ENCODE measurements around the gene TMEM114.

Gene TMEM114

DNA sequence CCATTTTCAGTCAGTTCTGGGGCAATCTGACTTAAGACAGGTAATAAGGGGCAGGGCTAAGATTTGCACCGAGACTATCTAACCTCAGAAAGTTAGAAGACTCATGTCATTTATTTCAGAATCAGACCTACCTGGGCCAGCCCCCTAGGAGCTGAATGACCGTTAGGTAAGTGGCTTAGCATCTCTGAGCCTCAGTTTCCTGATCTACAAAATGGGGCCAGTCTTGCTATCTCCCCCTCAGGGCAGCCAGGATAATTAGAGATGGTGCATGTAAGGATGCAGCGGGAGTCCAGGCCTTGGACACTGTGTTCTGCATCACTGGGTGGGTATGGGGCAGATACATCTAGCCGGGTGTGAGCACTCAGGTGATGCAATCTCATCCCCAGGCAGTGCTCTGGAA is 20.8 kb upstream of the TMEM114 start:
- no peaks in the 10 kb centered on the region for H3K36me3 ChIP-seq (ENCODE audit: insufficient read depth, low read length)
- H3K4me1 ChIP-seq (ENCODE audit: control insufficient read depth, insufficient read depth, low read length, unreplicated experiment) = peaks cover 8% of the 10 kb centered on the region
- peaks cover 52% of the 10 kb centered on the region for H3K27me3 ChIP-seq (ENCODE audit: insufficient read depth, low read length)

GRCh38 chr16:8607214-8607613 is 16.9 kb upstream of the TMEM114 start:
- peaks cover 69% of the 10 kb centered on the region for H3K27me3 ChIP-seq (ENCODE audit: insufficient read depth, low read length)
- no peak overlapping the region for H2AFZ ChIP-seq (ENCODE audit: low read length, unreplicated experiment)
- H3K27ac ChIP-seq (ENCODE audit: low read depth, low read length) = no peak overlapping the region
- no peak overlapping the region for H3K4me3 ChIP-seq (ENCODE audit: low read depth, low read length)
- H3K79me2 ChIP-seq (ENCODE audit: control insufficient read depth, insufficient read depth, low read length, unreplicated experiment) = no peaks in the 10 kb centered on the region
- peaks cover 6% of the 10 kb centered on the region for H3K4me1 ChIP-seq (ENCODE audit: control insufficient read depth, insufficient read depth, low read length, unreplicated experiment)
- no peaks in the 10 kb centered on the region for H3K36me3 ChIP-seq (ENCODE audit: insufficient read depth, low read length)

More for the DNA sequence above, 20.8 kb upstream of the TMEM114 start:
- Histone ChIP-seq H3K79me2 (ENCODE audit: control insufficient read depth, insufficient read depth, low read length, unreplicated experiment) (no peaks in the 10 kb centered on the region), H3K4me3 (ENCODE audit: low read depth, low read length) (no peak overlapping the region), H2AFZ (ENCODE audit: low read length, unreplicated experiment) (no peak overlapping the region), H3K27ac (ENCODE audit: low read depth, low read length) (no peak overlapping the region)

DNA sequence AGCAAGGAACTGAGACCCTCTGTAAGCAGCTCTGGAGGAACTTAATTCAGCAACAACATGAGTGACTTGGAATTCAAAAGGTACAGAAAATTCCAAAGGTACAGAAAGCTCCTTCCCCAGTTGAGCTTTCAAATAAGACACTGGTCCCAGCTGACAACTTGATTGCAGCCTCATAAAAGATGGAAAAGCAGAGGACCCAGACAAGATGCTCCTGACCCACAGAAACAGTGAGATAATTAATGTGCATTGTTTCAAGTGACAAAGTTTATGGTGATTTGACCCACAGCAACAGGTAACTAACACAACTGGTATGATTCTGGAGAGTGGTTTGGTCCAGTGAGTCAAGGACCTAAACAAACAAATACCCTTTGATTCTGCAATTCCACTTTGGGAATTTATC is 15.2 kb upstream of the TMEM114 start:
- no peaks in the 10 kb centered on the region for H3K36me3 ChIP-seq (ENCODE audit: insufficient read depth, low read length)
- peaks cover 86% of the 10 kb centered on the region for H3K27me3 ChIP-seq (ENCODE audit: insufficient read depth, low read length)
- no peak overlapping the region for H3K27ac ChIP-seq (ENCODE audit: low read depth, low read length)
- no peaks in the 10 kb centered on the region for H3K79me2 ChIP-seq (ENCODE audit: control insufficient read depth, insufficient read depth, low read length, unreplicated experiment)
- H3K4me3 ChIP-seq (ENCODE audit: low read depth, low read length) = no peak overlapping the region
- no peak overlapping the region for H2AFZ ChIP-seq (ENCODE audit: low read length, unreplicated experiment)
- no peaks in the 10 kb centered on the region for H3K4me1 ChIP-seq (ENCODE audit: control insufficient read depth, insufficient read depth, low read length, unreplicated experiment)

DNA sequence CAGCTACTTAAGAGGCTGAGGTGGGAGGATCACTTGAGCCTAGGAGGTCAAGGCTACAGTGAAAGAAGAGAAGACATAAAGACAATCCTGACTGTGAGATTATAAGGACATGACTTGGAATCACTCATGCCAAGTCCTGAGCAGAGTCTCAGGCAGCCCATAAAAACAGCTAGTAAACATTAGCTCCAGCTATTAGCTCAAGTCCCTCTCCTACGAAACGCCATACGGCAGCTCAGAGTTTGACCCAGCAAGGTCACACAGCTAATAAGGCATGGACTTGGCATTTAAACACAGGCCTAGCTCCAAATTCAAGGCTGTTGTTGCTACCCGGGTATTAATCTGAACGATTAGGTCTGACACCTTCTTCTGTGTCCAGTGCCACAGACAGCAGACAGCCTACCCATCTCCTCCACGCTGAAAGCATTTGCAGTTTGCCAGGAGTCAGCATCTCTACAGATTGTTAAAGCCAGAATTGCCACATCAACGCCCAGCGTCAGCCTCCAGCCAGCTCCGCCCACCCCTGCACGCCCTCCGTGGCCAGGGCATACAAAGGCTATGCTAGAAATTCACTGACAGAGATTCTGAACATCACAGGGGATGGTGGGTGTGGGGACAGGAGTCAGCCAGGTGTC is 9.9 kb upstream of the TMEM114 start:
- no peaks in the 10 kb centered on the region for H3K4me1 ChIP-seq (ENCODE audit: control insufficient read depth, insufficient read depth, low read length, unreplicated experiment)
- no peaks in the 10 kb centered on the region for H3K36me3 ChIP-seq (ENCODE audit: insufficient read depth, low read length)
- H3K27ac ChIP-seq (ENCODE audit: low read depth, low read length) = no peak overlapping the region
- H3K79me2 ChIP-seq (ENCODE audit: control insufficient read depth, insufficient read depth, low read length, unreplicated experiment) = no peaks in the 10 kb centered on the region
- peaks cover 75% of the 10 kb centered on the region for H3K27me3 ChIP-seq (ENCODE audit: insufficient read depth, low read length)
- no peak overlapping the region for H3K4me3 ChIP-seq (ENCODE audit: low read depth, low read length)
- H2AFZ ChIP-seq (ENCODE audit: low read length, unreplicated experiment) = no peak overlapping the region

- Histone ChIP-seq H3K27me3 (ENCODE audit: insufficient read depth, low read length) (peaks cover 62% of the 10 kb centered on the region), H3K4me1 (ENCODE audit: control insufficient read depth, insufficient read depth, low read length, unreplicated experiment) (no peaks in the 10 kb centered on the region), H3K79me2 (ENCODE audit: control insufficient read depth, insufficient read depth, low read length, unreplicated experiment) (no peaks in the 10 kb centered on the region), H3K36me3 (ENCODE audit: insufficient read depth, low read length) (no peaks in the 10 kb centered on the region), H3K4me3 (ENCODE audit: low read depth, low read length) (no peak overlapping the region), H2AFZ (ENCODE audit: low read length, unreplicated experiment) (no peak overlapping the region), H3K27ac (ENCODE audit: low read depth, low read length) (no peak overlapping the region)
Measured at GRCh38 chr16:8596581-8596980, 6.3 kb upstream of the TMEM114 start.

GRCh38 chr16:8595783-8596182 is 5.5 kb upstream of the TMEM114 start:
- Histone ChIP-seq H2AFZ (ENCODE audit: low read length, unreplicated experiment) (no peak overlapping the region), H3K27me3 (ENCODE audit: insufficient read depth, low read length) (peaks cover 60% of the 10 kb centered on the region)

DNA sequence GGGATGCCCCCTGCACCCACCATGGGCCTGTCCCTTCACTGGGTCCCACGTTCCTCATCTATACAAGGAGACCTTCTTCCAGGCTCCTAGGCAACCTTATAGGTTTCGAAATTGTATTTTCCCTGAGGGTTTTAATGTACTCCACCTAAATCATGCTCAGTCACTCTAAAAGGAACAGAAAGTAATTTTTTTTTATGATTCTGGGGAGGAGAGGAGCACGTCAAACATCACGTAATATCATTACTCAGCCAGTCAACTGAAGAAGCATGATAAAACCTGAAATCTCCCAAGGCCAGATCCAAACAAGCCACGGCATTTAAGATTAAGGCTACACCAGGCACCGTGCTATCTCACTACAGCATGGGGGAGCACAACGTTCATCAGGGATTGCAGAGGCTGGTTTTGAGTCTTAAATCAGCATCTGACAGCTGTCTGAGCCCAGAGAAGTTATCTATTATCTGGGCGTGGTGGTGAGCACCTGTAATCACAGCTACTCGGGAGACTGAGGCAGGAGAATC is 3.9 kb upstream of the TMEM114 start:
- H3K4me3 ChIP-seq (ENCODE audit: low read depth, low read length) = no peak overlapping the region
- no peak overlapping the region for H2AFZ ChIP-seq (ENCODE audit: low read length, unreplicated experiment)
- H3K79me2 ChIP-seq (ENCODE audit: control insufficient read depth, insufficient read depth, low read length, unreplicated experiment) = no peaks in the 10 kb centered on the region
- no peak overlapping the region for H3K27ac ChIP-seq (ENCODE audit: low read depth, low read length)
- no peaks in the 10 kb centered on the region for H3K4me1 ChIP-seq (ENCODE audit: control insufficient read depth, insufficient read depth, low read length, unreplicated experiment)
- H3K27me3 ChIP-seq (ENCODE audit: insufficient read depth, low read length) = peaks cover 65% of the 10 kb centered on the region
- no peaks in the 10 kb centered on the region for H3K36me3 ChIP-seq (ENCODE audit: insufficient read depth, low read length)

More at GRCh38 chr16:8595783-8596182, 5.5 kb upstream of the TMEM114 start:
- Histone ChIP-seq H3K4me3 (ENCODE audit: low read depth, low read length) (no peak overlapping the region), H3K36me3 (ENCODE audit: insufficient read depth, low read length) (no peaks in the 10 kb centered on the region), H3K4me1 (ENCODE audit: control insufficient read depth, insufficient read depth, low read length, unreplicated experiment) (no peaks in the 10 kb centered on the region), H3K27ac (ENCODE audit: low read depth, low read length) (no peak overlapping the region), H3K79me2 (ENCODE audit: control insufficient read depth, insufficient read depth, low read length, unreplicated experiment) (no peaks in the 10 kb centered on the region)

DNA sequence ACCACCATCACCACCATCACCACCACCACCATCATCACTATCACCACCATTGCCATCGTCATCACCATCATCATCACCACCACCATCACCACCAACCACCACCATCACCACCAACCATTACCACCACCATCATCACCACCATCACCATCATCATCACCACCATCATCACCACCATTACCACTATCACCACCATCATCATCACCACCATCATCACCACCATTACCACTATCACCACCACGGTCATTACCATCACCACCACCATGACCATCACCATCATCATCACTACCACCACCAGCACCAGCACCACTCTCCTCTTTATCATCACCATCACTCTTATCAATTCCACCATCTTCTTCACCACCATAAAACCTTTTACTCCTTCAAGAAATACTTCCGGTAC is 1.1 kb upstream of the TMEM114 start:
- Histone ChIP-seq H3K79me2 (ENCODE audit: control insufficient read depth, insufficient read depth, low read length, unreplicated experiment) (no peaks in the 10 kb centered on the region), H3K4me3 (ENCODE audit: low read depth, low read length) (no peak overlapping the region), H3K36me3 (ENCODE audit: insufficient read depth, low read length) (no peaks in the 10 kb centered on the region), H2AFZ (ENCODE audit: low read length, unreplicated experiment) (no peak overlapping the region), H3K27me3 (ENCODE audit: insufficient read depth, low read length) (peaks cover 77% of the 10 kb centered on the region), H3K4me1 (ENCODE audit: control insufficient read depth, insufficient read depth, low read length, unreplicated experiment) (no peaks in the 10 kb centered on the region), H3K27ac (ENCODE audit: low read depth, low read length) (no peak overlapping the region)

DNA sequence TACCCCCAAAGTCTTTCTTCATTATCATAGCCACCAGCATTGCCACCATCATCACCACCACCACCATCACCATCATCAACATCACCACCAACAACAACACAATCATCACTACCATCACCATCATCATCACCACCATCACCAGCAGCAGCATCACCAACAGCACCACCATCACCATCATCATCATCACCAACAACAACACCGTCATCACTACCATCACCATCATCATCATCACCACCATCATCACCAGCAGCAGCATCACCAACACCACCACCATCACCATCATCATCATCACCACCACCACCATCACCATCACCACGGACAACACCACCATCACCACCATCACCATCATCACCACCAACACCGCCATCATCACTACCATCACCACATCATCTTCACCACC is 500 bp upstream of the TMEM114 start:
- H3K79me2 ChIP-seq (ENCODE audit: control insufficient read depth, insufficient read depth, low read length, unreplicated experiment) = no peaks in the 10 kb centered on the region
- no peaks in the 10 kb centered on the region for H3K4me1 ChIP-seq (ENCODE audit: control insufficient read depth, insufficient read depth, low read length, unreplicated experiment)
- H3K27me3 ChIP-seq (ENCODE audit: insufficient read depth, low read length) = peaks cover 76% of the 10 kb centered on the region
- no peak overlapping the region for H3K27ac ChIP-seq (ENCODE audit: low read depth, low read length)
- H2AFZ ChIP-seq (ENCODE audit: low read length, unreplicated experiment) = no peak overlapping the region
- H3K36me3 ChIP-seq (ENCODE audit: insufficient read depth, low read length) = no peaks in the 10 kb centered on the region
- H3K4me3 ChIP-seq (ENCODE audit: low read depth, low read length) = no peak overlapping the region

DNA sequence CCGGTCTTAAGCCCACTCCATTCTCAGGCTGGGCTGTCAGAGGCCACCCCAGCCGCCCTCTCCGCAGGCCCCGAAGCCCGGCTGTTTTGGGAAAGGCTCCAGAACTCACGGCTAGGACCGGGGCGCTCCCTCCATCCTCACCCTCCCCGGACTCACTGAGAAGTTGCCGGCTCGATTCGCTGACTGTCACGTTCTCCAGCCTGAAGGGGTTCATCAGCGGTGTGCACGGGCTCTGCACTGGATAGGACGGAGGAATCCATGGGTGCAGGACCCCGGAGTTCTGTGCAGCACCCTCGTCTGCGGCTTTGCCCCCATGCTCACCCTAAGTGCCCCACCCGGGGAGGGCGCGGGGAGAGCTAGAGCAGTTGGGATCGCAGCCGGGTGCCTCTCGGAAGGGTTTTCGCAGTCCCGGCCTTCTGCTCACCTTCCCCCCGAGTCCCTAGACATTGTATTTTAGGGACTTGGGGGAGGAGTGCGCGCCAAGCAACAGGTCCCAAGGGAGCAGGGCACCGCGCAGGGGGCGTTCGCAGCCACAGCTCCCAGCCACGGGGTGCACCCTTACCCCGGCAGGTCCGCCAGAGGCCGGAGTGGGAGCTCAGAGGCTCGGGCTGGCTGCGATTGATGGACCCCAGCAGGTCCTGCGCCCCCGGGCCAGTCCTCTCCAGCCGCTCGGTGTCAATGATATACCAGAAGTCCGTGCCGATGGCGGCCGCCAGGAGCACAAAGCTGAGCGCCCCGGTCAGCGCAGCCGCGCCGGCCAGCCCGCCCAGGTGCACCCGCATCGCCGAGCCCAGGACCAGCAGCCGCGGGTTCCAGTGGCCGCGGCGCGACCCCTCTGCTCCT is 1.0 kb downstream of the TMEM114 start:
- H3K79me2 ChIP-seq (ENCODE audit: control insufficient read depth, insufficient read depth, low read length, unreplicated experiment) = no peaks in the 10 kb centered on the region
- no peaks in the 10 kb centered on the region for H3K4me1 ChIP-seq (ENCODE audit: control insufficient read depth, insufficient read depth, low read length, unreplicated experiment)
- no peak overlapping the region for H3K27ac ChIP-seq (ENCODE audit: low read depth, low read length)
- no peak overlapping the region for H2AFZ ChIP-seq (ENCODE audit: low read length, unreplicated experiment)
- no peaks in the 10 kb centered on the region for H3K36me3 ChIP-seq (ENCODE audit: insufficient read depth, low read length)
- no peak overlapping the region for H3K4me3 ChIP-seq (ENCODE audit: low read depth, low read length)
- H3K27me3 ChIP-seq (ENCODE audit: insufficient read depth, low read length) = peaks cover 84% of the 10 kb centered on the region

- H3K79me2 ChIP-seq (ENCODE audit: control insufficient read depth, insufficient read depth, low read length, unreplicated experiment) = no peaks in the 10 kb centered on the region
- peaks cover 79% of the 10 kb centered on the region for H3K27me3 ChIP-seq (ENCODE audit: insufficient read depth, low read length)
- H2AFZ ChIP-seq (ENCODE audit: low read length, unreplicated experiment) = no peak overlapping the region
- H3K27ac ChIP-seq (ENCODE audit: low read depth, low read length) = no peak overlapping the region
- H3K4me3 ChIP-seq (ENCODE audit: low read depth, low read length) = no peak overlapping the region
- H3K36me3 ChIP-seq (ENCODE audit: insufficient read depth, low read length) = no peaks in the 10 kb centered on the region
- no peaks in the 10 kb centered on the region for H3K4me1 ChIP-seq (ENCODE audit: control insufficient read depth, insufficient read depth, low read length, unreplicated experiment)
Measured at GRCh38 chr16:8588682-8589056, 1.6 kb downstream of the TMEM114 start.
